ENCODE results near the gene PAK1IP1. TPM values are rescaled to one million over a fixed set of nuclear protein-coding genes. Genes with fewer than 3 reads are reported as not detected.

PAK1IP1 gene
- polyA plus RNA-seq, 1 donor (not counting 4 experiments of a cell fraction or from before 2014, with no cell fraction given), result 36.3 TPM

- TF ChIP-seq EZH2 (IDR thresholded peaks at IDR 0.05; ENCODE audit: low read length) (no peak), CTCF (optimal IDR thresholded peaks at IDR 0.05 in 1 of 3, IDR thresholded peaks at IDR 0.05 in 1 of 3, conservative IDR thresholded peaks at IDR 0.05 in 1 of 3; ENCODE audit: extremely low read depth in 1 of 3, insufficient read depth in 2 of 3, low read length in 3 of 3) (no peak)
- Histone ChIP-seq H3K36me3 (ENCODE audit: control insufficient read depth in 2 of 2, extremely low read depth in 1 of 2, insufficient read depth in 2 of 2, low read length in 2 of 2) (peaks cover 8 to 13% of the 10 kb centered on the region in 2 experiments), H3K9ac (ENCODE audit: control insufficient read depth, extremely low read depth, insufficient read depth, low read length) (peak overlapping the region; percentile 91), H4K20me1 (ENCODE audit: control insufficient read depth, extremely low read depth, insufficient read depth, low read length) (no peaks in the 10 kb centered on the region), H2AFZ (ENCODE audit: control insufficient read depth, low read length) (peak overlapping the region; percentile 70), H3K4me2 (ENCODE audit: control insufficient read depth, extremely low read depth, insufficient read depth, low read depth, low read length) (peak overlapping the region; percentile 91), H3K9me1 (ENCODE audit: control insufficient read depth, extremely low read depth, insufficient read depth, low read length) (no peaks in the 10 kb centered on the region), H3K27ac (ENCODE audit: control insufficient read depth, insufficient read depth, low read length) (no peak overlapping the region), H3K9me3 (ENCODE audit: control insufficient read depth, low read depth, low read length) (no peaks in the 10 kb centered on the region), H3K79me2 (ENCODE audit: control insufficient read depth, insufficient read depth, low read length) (peaks cover 39% of the 10 kb centered on the region), H3K4me1 (ENCODE audit: control insufficient read depth, extremely low read depth, insufficient read depth, low read length) (peaks cover 20% of the 10 kb centered on the region), H3K4me3 (ENCODE audit: control insufficient read depth in 2 of 3, extremely low read depth in 1 of 3, insufficient read depth in 2 of 3, low read depth in 1 of 3, low read length in 3 of 3) (peak overlapping the region; percentile 49 to 90 (median 70)), H3K27me3 (ENCODE audit: control insufficient read depth, extremely low read depth, insufficient read depth, low read length) (no peaks in the 10 kb centered on the region)
- DNase-seq (ENCODE audit: low read depth, low spot score) (no peak), FAIRE-seq (no peak)
- dilution Hi-C loops (cut with MboI; ENCODE audit: extremely low pct_ligation_motif_present, low sequenced_read_pairs), result no loop called here
Measured at GRCh38 chr6:10746915-10747250, 52.1 kb downstream of the PAK1IP1 start.

DNA sequence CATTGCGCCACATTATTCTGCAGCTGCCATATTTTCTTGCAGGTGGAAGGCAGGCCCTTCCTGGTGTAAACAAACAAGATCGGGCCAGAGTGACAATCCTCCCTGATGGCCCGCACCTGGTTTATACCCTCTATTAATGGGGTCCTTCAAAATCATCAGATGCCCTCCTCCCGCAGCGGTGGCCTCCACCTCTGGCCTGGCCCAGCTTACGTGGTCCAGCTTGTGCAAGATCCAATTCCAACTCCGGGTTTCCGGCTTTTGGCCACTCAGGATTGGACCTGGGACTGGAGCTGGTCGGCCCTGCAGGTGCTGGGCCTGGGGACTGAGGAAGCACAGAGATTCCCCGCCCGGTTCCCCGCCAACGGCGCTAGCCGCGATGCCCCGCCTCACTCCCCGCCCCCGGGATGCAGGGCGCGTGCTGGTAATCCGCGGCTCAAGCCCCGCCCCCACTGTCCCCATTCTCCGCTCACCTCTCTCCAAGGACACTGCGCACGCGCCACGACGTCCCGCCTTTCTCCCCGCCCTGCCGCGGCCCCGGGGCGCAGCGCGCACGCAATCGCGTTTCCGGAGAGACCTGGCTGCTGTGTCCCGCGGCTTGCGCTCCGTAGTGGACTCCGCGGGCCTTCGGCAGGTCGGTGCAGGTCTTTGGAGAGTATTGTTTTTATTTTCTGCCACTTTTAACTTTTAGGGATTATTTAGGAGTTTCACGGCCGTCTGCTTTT is 52.6 kb downstream of the PAK1IP1 start, which contains the start of gene TMEM14B:
Gene TMEM14B, plus strand, starts transcription at position 555 of the 722 bp plus-strand sequence. CDS start 1,441 bp downstream, outside the sequence.
- Histone ChIP-seq H3K9ac (ENCODE audit: control insufficient read depth, extremely low read depth, insufficient read depth, low read length) (peak within 1 kb of the TSS; percentile 91), H3K79me2 (ENCODE audit: control insufficient read depth, insufficient read depth, low read length) (peaks cover 40% of the 10 kb centered on the region), H2AFZ (ENCODE audit: control insufficient read depth, low read length) (peak within 1 kb of the TSS; percentile 70), H3K4me1 (ENCODE audit: control insufficient read depth, extremely low read depth, insufficient read depth, low read length) (peaks cover 20% of the 10 kb centered on the region), H4K20me1 (ENCODE audit: control insufficient read depth, extremely low read depth, insufficient read depth, low read length) (no peaks in the 10 kb centered on the region), H3K4me3 (ENCODE audit: control insufficient read depth in 2 of 3, extremely low read depth in 1 of 3, insufficient read depth in 2 of 3, low read depth in 1 of 3, low read length in 3 of 3) (peak within 1 kb of the TSS; percentile 49 to 90 (median 70)), H3K27ac (ENCODE audit: control insufficient read depth, insufficient read depth, low read length) (peak within 1 kb of the TSS; percentile 89), H3K9me3 (ENCODE audit: control insufficient read depth, low read depth, low read length) (no peaks in the 10 kb centered on the region), H3K4me2 (ENCODE audit: control insufficient read depth, extremely low read depth, insufficient read depth, low read depth, low read length) (peak within 1 kb of the TSS; percentile 91), H3K9me1 (ENCODE audit: control insufficient read depth, extremely low read depth, insufficient read depth, low read length) (no peaks in the 10 kb centered on the region), H3K27me3 (ENCODE audit: control insufficient read depth, extremely low read depth, insufficient read depth, low read length) (no peaks in the 10 kb centered on the region), H3K36me3 (ENCODE audit: control insufficient read depth in 2 of 2, extremely low read depth in 1 of 2, insufficient read depth in 2 of 2, low read length in 2 of 2) (peaks cover 8 to 13% of the 10 kb centered on the region in 2 experiments)
- TF ChIP-seq CTCF (optimal IDR thresholded peaks at IDR 0.05 in 1 of 3, IDR thresholded peaks at IDR 0.05 in 1 of 3, conservative IDR thresholded peaks at IDR 0.05 in 1 of 3; ENCODE audit: extremely low read depth in 1 of 3, insufficient read depth in 2 of 3, low read length in 3 of 3), result no peak
- no peak for TF ChIP-seq EZH2 (IDR thresholded peaks at IDR 0.05; ENCODE audit: low read length)
- DNase-seq (ENCODE audit: low read depth, low spot score) (peak; percentile 72), FAIRE-seq (no peak)
- dilution Hi-C loops (cut with MboI; ENCODE audit: extremely low pct_ligation_motif_present, low sequenced_read_pairs), result no loop called here

All from keratinocyte (primary cell).